WTC11 (cell line): ENCODE data around the gene SPTLC2. TPM values are rescaled to one million over a fixed set of nuclear protein-coding genes. Genes with fewer than 3 reads are reported as not detected.

Experiments
- ATAC-seq: fragments of 200-7000 bp; cut with Tn5 transposase; 2 replicates; pipeline ENCODE4 v1.10.0; 2021; ENCODE audit warnings: mild to moderate bottlenecking, moderate library complexity
- CTCF ChIA-PET: fragments of 300-600 bp; sonication (Branson Sonifier 250); formaldehyde crosslinking; loops from one replicate; lab custom pipeline; 2021; ENCODE audit warnings: antibody characterized with exemption; lab: Charles Lee
- POLR2A ChIA-PET: fragments of 350-600 bp; sonication (Branson Sonifier 250); formaldehyde crosslinking; loops from one replicate; lab custom pipeline; 2021; ENCODE audit warnings: antibody characterized with exemption; lab: Charles Lee
- DNase-seq: peaks from one replicate; pipeline ENCODE4 v3.0.0; 2021; ENCODE audit warnings: low spot score
- H3K27ac Mint-ChIP-seq: 2 replicates; pipeline ENCODE4 v1.8.0; 2021; ENCODE audit warnings: mixed read lengths
- H3K27me3 Mint-ChIP-seq: 2 replicates; pipeline ENCODE4 v1.8.0; 2021; ENCODE audit warnings: low read depth, mild to moderate bottlenecking, moderate library complexity, mixed read lengths
- H3K36me3 Mint-ChIP-seq: 2 replicates; pipeline ENCODE4 v1.8.0; 2021; ENCODE audit warnings: mixed read lengths
- H3K4me1 Mint-ChIP-seq: 2 replicates; pipeline ENCODE4 v1.8.0; 2022; ENCODE audit warnings: mixed read lengths
- H3K4me3 Mint-ChIP-seq: 2 replicates; pipeline ENCODE4 v1.8.0; 2021; ENCODE audit warnings: mild to moderate bottlenecking, moderate library complexity, mixed read lengths
- H3K9me3 Mint-ChIP-seq: 2 replicates; pipeline ENCODE4 v1.8.0; 2021; ENCODE audit warnings: mixed read lengths
- CDX4 ChIP-seq: fragments of 250-450 bp; sonication (Bioruptor Pico); IDR thresholded peaks from 2 replicates; pipeline ENCODE4 v1.9.0; 2021; ENCODE audit warnings: moderate library complexity, mild to moderate bottlenecking, inconsistent platforms, borderline replicate concordance
- E2F1 ChIP-seq: sonication (generic); formaldehyde crosslinking; IDR thresholded peaks from 2 replicates; pipeline ENCODE4 v1.8.0; 2022; ENCODE audit warnings: mild to moderate bottlenecking, missing genetic modification reagents
- EMX1 ChIP-seq: fragments of 250-450 bp; sonication (Bioruptor Pico); IDR thresholded peaks from 2 replicates; pipeline ENCODE4 v1.8.0; 2021; ENCODE audit warnings: mild to moderate bottlenecking
- ERG ChIP-seq: fragments of 250-450 bp; sonication (Bioruptor Pico); IDR thresholded peaks from 2 replicates; pipeline ENCODE4 v1.8.0; 2021; ENCODE audit warnings: mild to moderate bottlenecking
- FOXJ3 ChIP-seq: sonication (generic); formaldehyde crosslinking; IDR thresholded peaks from 2 replicates; pipeline ENCODE4 v1.9.0; 2021; ENCODE audit warnings: missing genetic modification reagents, mild to moderate bottlenecking, borderline replicate concordance
- FOXP1 ChIP-seq: sonication (generic); formaldehyde crosslinking; IDR thresholded peaks from 2 replicates; pipeline ENCODE4 v1.8.0; 2022; ENCODE audit warnings: missing genetic modification reagents, mild to moderate bottlenecking, moderate library complexity, borderline replicate concordance
- GABPB1 ChIP-seq: sonication (generic); formaldehyde crosslinking; IDR thresholded peaks from 2 replicates; pipeline ENCODE4 v1.8.1; 2023; ENCODE audit warnings: mild to moderate bottlenecking, missing genetic modification reagents
- HMGA2 ChIP-seq: fragments of 250-450 bp; sonication (Bioruptor Pico); IDR thresholded peaks from 2 replicates; pipeline ENCODE4 v1.4.0; 2021; ENCODE audit warnings: mild to moderate bottlenecking, moderate library complexity
- KAT7 ChIP-seq: sonication (generic); formaldehyde crosslinking; IDR thresholded peaks from 2 replicates; pipeline ENCODE4 v1.8.1; 2023; ENCODE audit warnings: missing genetic modification reagents, mild to moderate bottlenecking, borderline replicate concordance
- MAX ChIP-seq: sonication (generic); formaldehyde crosslinking; IDR thresholded peaks from 2 replicates; pipeline ENCODE4 v1.8.0; 2022; ENCODE audit warnings: mild to moderate bottlenecking, missing genetic modification reagents
- NFE2L1 ChIP-seq: sonication (generic); formaldehyde crosslinking; IDR thresholded peaks from 2 replicates; pipeline ENCODE4 v1.8.1; 2023; ENCODE audit warnings: missing genetic modification reagents
- NR1H2 ChIP-seq: sonication (generic); formaldehyde crosslinking; IDR thresholded peaks from 2 replicates; pipeline ENCODE4 v1.9.0; 2021; ENCODE audit warnings: mild to moderate bottlenecking, moderate library complexity, missing genetic modification reagents
- NR2C2 ChIP-seq: sonication (generic); formaldehyde crosslinking; IDR thresholded peaks from 2 replicates; pipeline ENCODE4 v1.8.0; 2022; ENCODE audit warnings: mild to moderate bottlenecking, missing genetic modification reagents
- PRRX2 ChIP-seq: fragments of 250-450 bp; sonication (Bioruptor Pico); IDR thresholded peaks from 2 replicates; pipeline ENCODE4 v1.8.0; 2021; ENCODE audit warnings: mild to moderate bottlenecking
- RORB ChIP-seq: fragments of 250-450 bp; sonication (Bioruptor Pico); IDR thresholded peaks from 2 replicates; pipeline ENCODE4 v1.9.0; 2021; ENCODE audit warnings: mild to moderate bottlenecking
- TP53 ChIP-seq: sonication (generic); formaldehyde crosslinking; IDR thresholded peaks from 2 replicates; pipeline ENCODE4 v1.8.1; 2023; ENCODE audit warnings: mild to moderate bottlenecking, missing genetic modification reagents
- USF1 ChIP-seq: sonication (generic); formaldehyde crosslinking; IDR thresholded peaks from 2 replicates; pipeline ENCODE4 v1.8.0; 2022; ENCODE audit warnings: mild to moderate bottlenecking, missing genetic modification reagents
- USF2 ChIP-seq: sonication (generic); formaldehyde crosslinking; IDR thresholded peaks from 2 replicates; pipeline ENCODE4 v1.8.1; 2023; ENCODE audit warnings: mild to moderate bottlenecking, missing genetic modification reagents, moderate library complexity
- ZNF219 ChIP-seq: sonication (generic); formaldehyde crosslinking; IDR thresholded peaks from 2 replicates; pipeline ENCODE4 v1.8.0; 2023; ENCODE audit warnings: missing genetic modification reagents, mild to moderate bottlenecking, borderline replicate concordance
- ZNF263 ChIP-seq: sonication (generic); formaldehyde crosslinking; IDR thresholded peaks from 2 replicates; pipeline ENCODE4 v1.8.1; 2022; ENCODE audit warnings: low read depth, mild to moderate bottlenecking, moderate library complexity, missing genetic modification reagents
- ZNF396 ChIP-seq: fragments of 250-450 bp; sonication (Bioruptor Pico); IDR thresholded peaks from 2 replicates; pipeline ENCODE4 v1.8.0; 2021; ENCODE audit warnings: mild to moderate bottlenecking, moderate library complexity, borderline replicate concordance
- ZNF671 ChIP-seq: fragments of 250-450 bp; sonication (Bioruptor Pico); IDR thresholded peaks from 2 replicates; pipeline ENCODE4 v1.8.0; 2021; ENCODE audit warnings: mild to moderate bottlenecking
- ZSCAN18 ChIP-seq: fragments of 250-450 bp; sonication (Bioruptor Pico); IDR thresholded peaks from 2 replicates; pipeline ENCODE4 v2.1.2; 2022; ENCODE audit warnings: mild to moderate bottlenecking, moderate library complexity
- total RNA-seq: library from RNA; stranded (reverse); gene quantifications from 3 replicates; pipeline ENCODE4 v1.2.3, GENCODE V29; 2021

The SPTLC2 gene
- total RNA-seq, 1 experiment from 2014 or later = 40.1 TPM

- no peak for TF ChIP-seq USF1
Measured at GRCh38 chr14:77607741-77608302, 8.6 kb downstream of the SPTLC2 start (continued).

GRCh38 chr14:77605392-77605972 is 11.0 kb downstream of the SPTLC2 start:
- ChIA-PET CTCF (no interaction called here), POLR2A (no interaction called here)
- TF ChIP-seq RORB (CRISPR knock-in tag) (no peak), USF2 (no peak), FOXP1 (no peak), ERG (CRISPR knock-in tag) (no peak), CDX4 (CRISPR knock-in tag) (no peak)
- no peak overlapping the region for H3K4me3 Mint-ChIP-seq
- peaks cover 8% of the 10 kb centered on the region for H3K27me3 Mint-ChIP-seq
- DNase-seq (no peak), ATAC-seq (no peak)
- H3K4me1 Mint-ChIP-seq = peaks cover 8% of the 10 kb centered on the region; the same call in 1 of the 2 replicates
- no peak overlapping the region for H3K27ac Mint-ChIP-seq
- peaks cover 32% of the 10 kb centered on the region for H3K36me3 Mint-ChIP-seq
- peaks cover 32% of the 10 kb centered on the region for H3K9me3 Mint-ChIP-seq

GRCh38 chr14:77603654-77604255 is 12.7 kb downstream of the SPTLC2 start:
- Mint-ChIP-seq H3K4me3 (no peak overlapping the region), H3K9me3 (peaks cover 35% of the 10 kb centered on the region)
- CTCF ChIA-PET = interaction anchor here (0.6 kb wide), 1 partner anchor 158 kb away, joined by 3 read pairs; no protein-coding TSS in a partner anchor
- TF ChIP-seq ZNF671 (CRISPR knock-in tag) = no peak
- TF ChIP-seq ZSCAN18 (CRISPR knock-in tag) = no peak
- no peak for TF ChIP-seq NFE2L1
- TF ChIP-seq EMX1 (CRISPR knock-in tag) = no peak
- TF ChIP-seq FOXJ3 = no peak
- TF ChIP-seq TP53 = no peak
- no peak for TF ChIP-seq ZNF396 (CRISPR knock-in tag)
- TF ChIP-seq NR1H2 = no peak
- TF ChIP-seq GABPB1 (CRISPR knock-in tag) = no peak
- no peak for TF ChIP-seq KAT7
- TF ChIP-seq ZNF263 (CRISPR knock-in tag) = no peak
- TF ChIP-seq HMGA2 = no peak
- TF ChIP-seq ZNF219 (CRISPR knock-in tag) = no peak
- TF ChIP-seq E2F1 = no peak
- TF ChIP-seq MAX = no peak
- no peak for TF ChIP-seq CDX4 (CRISPR knock-in tag)
- no peak for TF ChIP-seq NR2C2 (CRISPR knock-in tag)
- TF ChIP-seq PRRX2 (CRISPR knock-in tag) = no peak
- TF ChIP-seq, all 79 proteins: peak for 0
- Mint-ChIP-seq H3K4me1 (peaks cover 19% of the 10 kb centered on the region), H3K27ac (no peak overlapping the region), H3K36me3 (peaks cover 39% of the 10 kb centered on the region), H3K27me3 (peaks cover 8% of the 10 kb centered on the region)
- no peak for ATAC-seq
- DNase-seq = no peak
- POLR2A ChIA-PET = no interaction called here
